Brain microvascular endothelial cell (primary cell): Measurements from ENCODE around the gene TREX2.

ENCODE experiments used
- DNase-seq: peaks from one replicate; pipeline ENCODE4 v3.0.0-alpha.2; 2020
- H3K27ac ChIP-seq: fragments of 250-450 bp; sonication (Bioruptor Pico); 2 replicates; pipeline ENCODE4 v1.5.1; 2020; ENCODE audit warnings: mild to moderate bottlenecking, moderate library complexity
- H3K27me3 ChIP-seq: fragments of 250-450 bp; sonication (Bioruptor Pico); replicated peaks from 2 replicates; pipeline ENCODE4 v1.5.1; 2020; ENCODE audit warnings: mild to moderate bottlenecking
- H3K36me3 ChIP-seq: fragments of 250-450 bp; sonication (Bioruptor Pico); replicated peaks from 2 replicates; pipeline ENCODE4 v1.5.1; 2020; ENCODE audit warnings: mild to moderate bottlenecking
- H3K4me3 ChIP-seq: 2 replicates; pipeline ENCODE4 v1.5.1; 2011; ENCODE audit warnings: low read depth, mild to moderate bottlenecking, control low read depth, low read length, moderate library complexity
- in situ Hi-C: cut with HindIII; loops from 2 replicates; pipeline ENCODE4 v1.10.0; 2017; ENCODE audit warnings: low sequenced_read_pairs, low pct_ligation_motif_present
- TF ChIP-seq, protein P1 (sequence below): IDR thresholded peaks from 2 replicates; pipeline ENCODE4 v1.5.1; 2011; ENCODE audit warnings: low read depth, mild to moderate bottlenecking, moderate library complexity, low read length, control low read depth, inconsistent platforms; ENCODE audit errors: missing control alignments

TREX2 gene

DNA sequence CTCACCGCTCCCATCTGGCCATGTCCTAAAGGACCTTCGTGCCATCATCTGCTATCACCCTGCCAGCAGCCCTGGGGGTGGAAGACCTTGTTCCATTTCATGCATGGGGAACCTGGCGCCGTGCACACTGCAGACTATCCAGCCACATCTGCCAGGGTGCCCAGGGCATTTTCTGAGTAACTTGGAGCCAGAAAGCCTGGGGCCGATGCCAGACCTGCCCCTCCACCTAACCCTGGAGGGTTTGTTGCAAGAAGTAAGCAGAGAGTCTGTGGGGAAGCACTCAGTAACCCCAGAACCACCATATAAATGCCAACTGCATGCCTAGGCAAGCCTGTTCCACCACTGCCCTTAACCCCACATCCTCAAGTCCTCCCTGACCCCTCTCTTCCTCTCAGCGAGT, 17.2 kb upstream of the TREX2 start:
- Histone ChIP-seq H3K27ac (no peak overlapping the region), H3K27me3 (no peaks in the 10 kb centered on the region), H3K4me3 (no peak overlapping the region), H3K36me3 (no peaks in the 10 kb centered on the region)
- in situ Hi-C loops, result no loop called here
- DNase-seq, result no peak
- TF ChIP-seq, protein P1, sequence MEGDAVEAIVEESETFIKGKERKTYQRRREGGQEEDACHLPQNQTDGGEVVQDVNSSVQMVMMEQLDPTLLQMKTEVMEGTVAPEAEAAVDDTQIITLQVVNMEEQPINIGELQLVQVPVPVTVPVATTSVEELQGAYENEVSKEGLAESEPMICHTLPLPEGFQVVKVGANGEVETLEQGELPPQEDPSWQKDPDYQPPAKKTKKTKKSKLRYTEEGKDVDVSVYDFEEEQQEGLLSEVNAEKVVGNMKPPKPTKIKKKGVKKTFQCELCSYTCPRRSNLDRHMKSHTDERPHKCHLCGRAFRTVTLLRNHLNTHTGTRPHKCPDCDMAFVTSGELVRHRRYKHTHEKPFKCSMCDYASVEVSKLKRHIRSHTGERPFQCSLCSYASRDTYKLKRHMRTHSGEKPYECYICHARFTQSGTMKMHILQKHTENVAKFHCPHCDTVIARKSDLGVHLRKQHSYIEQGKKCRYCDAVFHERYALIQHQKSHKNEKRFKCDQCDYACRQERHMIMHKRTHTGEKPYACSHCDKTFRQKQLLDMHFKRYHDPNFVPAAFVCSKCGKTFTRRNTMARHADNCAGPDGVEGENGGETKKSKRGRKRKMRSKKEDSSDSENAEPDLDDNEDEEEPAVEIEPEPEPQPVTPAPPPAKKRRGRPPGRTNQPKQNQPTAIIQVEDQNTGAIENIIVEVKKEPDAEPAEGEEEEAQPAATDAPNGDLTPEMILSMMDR, result no peak

DNA sequence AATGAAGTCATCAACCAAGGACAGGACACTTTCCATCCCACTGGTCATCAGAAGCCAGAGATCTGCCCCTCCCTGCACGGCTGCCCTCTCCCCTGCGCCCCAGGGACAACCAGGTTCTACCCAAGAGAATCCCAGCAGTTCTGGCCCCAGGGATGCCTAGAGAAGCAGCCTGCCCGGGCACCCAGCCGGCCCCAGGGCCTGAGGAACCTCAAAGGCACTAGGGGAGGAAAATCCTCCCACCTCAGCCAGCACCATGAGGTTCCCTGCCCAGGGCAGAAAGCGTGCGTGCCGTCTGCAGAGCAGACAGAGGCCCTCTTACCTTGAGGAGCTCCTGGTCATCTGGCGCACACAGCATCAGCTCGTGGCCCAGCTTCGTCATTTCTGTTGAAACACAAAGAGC, 16.4 kb upstream of the TREX2 start:
- H3K36me3 ChIP-seq, result no peaks in the 10 kb centered on the region
- H3K27ac ChIP-seq, result no peak overlapping the region
- no peak for DNase-seq
- H3K27me3 ChIP-seq, result no peaks in the 10 kb centered on the region
- in situ Hi-C loops, result no loop called here
- TF ChIP-seq, protein P1, result no peak
- no peak overlapping the region for H3K4me3 ChIP-seq

DNA sequence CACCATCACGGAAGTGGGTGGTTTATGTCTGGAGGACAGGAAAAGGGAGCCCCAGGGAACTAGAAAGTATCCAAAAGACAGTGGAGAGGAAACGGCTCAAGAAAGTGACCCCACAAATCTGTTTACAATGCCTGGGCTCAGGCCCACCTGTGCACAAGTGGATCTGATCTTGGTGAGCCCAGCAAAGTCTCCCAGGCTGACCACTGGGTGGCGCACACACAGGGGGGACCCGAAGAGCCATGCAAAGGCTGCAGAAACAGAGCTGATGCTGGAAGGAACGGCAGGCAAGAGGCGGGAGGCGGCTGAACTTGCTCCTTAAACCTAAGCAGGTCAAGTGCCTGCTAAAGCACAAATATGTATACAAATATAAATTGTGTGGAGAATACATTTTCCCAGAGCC, 15.0 kb upstream of the TREX2 start:
- TF ChIP-seq, protein P1, result peak; percentile 81
- no peak for DNase-seq
- H3K36me3 ChIP-seq, result no peaks in the 10 kb centered on the region
- in situ Hi-C loops, result no loop called here
- no peaks in the 10 kb centered on the region for H3K27me3 ChIP-seq
- no peak overlapping the region for H3K4me3 ChIP-seq
- H3K27ac ChIP-seq, result no peak overlapping the region

DNA sequence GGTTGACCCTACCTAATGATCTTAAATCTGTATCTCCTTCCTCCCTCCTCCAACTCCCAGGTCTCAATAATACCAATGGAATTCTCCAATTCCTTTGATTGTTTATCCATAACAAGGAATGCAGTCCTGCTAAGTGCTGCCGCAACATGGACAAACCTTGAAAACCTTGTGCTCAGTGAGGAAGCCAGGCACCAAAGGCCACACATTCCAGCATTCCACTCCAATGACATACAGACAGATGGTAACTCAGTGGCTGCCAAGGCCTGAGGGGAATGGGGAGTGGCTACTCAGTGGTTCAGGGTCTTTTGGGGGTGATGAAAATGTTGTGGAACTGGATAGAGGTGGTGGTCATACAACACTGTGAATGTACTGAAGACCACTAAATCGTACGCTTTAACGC, 14.1 kb upstream of the TREX2 start:
- Histone ChIP-seq H3K4me3 (no peak overlapping the region), H3K27ac (peak overlapping the region; percentile 36), H3K36me3 (no peaks in the 10 kb centered on the region), H3K27me3 (no peaks in the 10 kb centered on the region)
- in situ Hi-C loops, result no loop called here
- TF ChIP-seq, protein P1, result no peak
- peak; percentile 50 for DNase-seq

DNA sequence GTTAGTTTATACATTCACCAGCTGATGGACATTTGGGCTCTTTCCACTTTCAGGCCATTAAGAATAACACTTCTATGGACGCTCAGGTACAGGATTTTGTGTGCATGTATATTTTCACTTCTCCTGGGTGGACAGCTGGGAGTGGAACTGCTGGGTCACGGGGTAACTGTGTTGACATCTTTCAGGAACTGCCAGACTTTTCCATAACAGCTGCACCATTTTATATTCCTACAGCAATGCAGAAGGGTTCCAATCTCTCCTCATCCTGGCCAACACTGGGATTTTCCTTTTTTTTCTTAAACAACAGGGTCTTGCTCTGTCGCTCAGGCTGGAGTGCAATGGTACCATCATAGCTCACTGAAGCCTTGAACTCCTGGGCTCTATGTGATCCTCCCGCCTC, 12.6 kb upstream of the TREX2 start:
- H3K4me3 ChIP-seq, result no peak overlapping the region
- no peak overlapping the region for H3K27ac ChIP-seq
- H3K36me3 ChIP-seq, result no peaks in the 10 kb centered on the region
- H3K27me3 ChIP-seq, result no peaks in the 10 kb centered on the region
- in situ Hi-C loops, result no loop called here
- DNase-seq, result no peak
- TF ChIP-seq, protein P1, result no peak

DNA sequence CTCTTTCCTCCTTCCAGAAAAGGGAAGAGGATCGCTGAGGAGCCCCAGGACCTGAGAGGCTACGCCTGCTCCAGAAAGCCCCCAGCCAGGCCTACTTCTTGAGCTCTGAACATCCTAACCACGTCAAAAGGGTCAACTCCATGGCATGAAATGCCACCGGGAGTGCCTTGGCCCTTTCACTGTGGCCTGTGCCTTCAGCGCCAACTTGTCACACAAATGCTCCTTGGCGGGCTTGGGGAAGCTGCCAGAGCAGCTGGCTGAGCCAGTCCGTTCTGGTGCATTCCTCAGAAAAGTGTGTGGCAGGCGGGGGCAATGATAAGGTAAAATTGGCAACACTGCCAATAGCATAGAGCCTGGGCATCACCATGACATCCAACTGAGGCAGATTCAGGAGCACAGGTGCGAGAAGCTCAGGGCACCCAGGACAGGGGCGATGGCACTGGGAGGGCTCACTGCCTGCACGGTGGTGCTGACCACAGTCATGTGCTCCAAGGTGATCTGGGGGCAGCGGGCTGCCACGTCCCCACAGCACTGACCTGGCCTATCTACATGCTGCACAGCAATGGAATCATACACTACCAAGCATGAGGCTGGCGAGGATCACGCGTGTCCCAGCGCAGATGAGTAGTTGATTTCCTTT, 12.1 kb upstream of the TREX2 start:
- Histone ChIP-seq H3K27ac (no peak overlapping the region), H3K4me3 (no peak overlapping the region), H3K27me3 (no peaks in the 10 kb centered on the region), H3K36me3 (no peaks in the 10 kb centered on the region)
- TF ChIP-seq, protein P1, result no peak
- DNase-seq, result no peak
- in situ Hi-C loops, result no loop called here
